ENCODE results near the gene MEGF11. TPM values are rescaled to one million over a fixed set of nuclear protein-coding genes. Genes with fewer than 3 reads are reported as not detected.

MEGF11 gene
- total and polyA plus RNA-seq, 3 experiments from 2014 or later, result not detected

- POLR2A ChIA-PET, result interaction anchor here (0.7 kb wide), 1 partner anchor 18 kb away, joined by 4 read pairs; no protein-coding TSS in a partner anchor
- H3K4me3 Mint-ChIP-seq, result peak overlapping the region in 2 of 7 donors; percentile 41 to 60
Observed at GRCh38 chr15:65856821-65857455, 396.6 kb downstream of the MEGF11 start.

GRCh38 chr15:65851981-65852380, 401.6 kb downstream of the MEGF11 start:
- no peaks in the 10 kb centered on the region for H3K9me3 ChIP-seq (ENCODE audit: low read length)
- ChIA-PET POLR2A (no interaction called here), CTCF (interaction anchor here (1.2 kb wide), 1 partner anchor 15 kb away, joined by 4 read pairs; no protein-coding TSS in a partner anchor)
- peaks cover 0 to 3% (median 0%) of the 10 kb centered on the region in 3 donors for H3K36me3 Mint-ChIP-seq
- peaks cover 0 to 4% of the 10 kb centered on the region in 2 donors for H3K27me3 Mint-ChIP-seq
- no peaks in the 10 kb centered on the region for H3K9me3 Mint-ChIP-seq
- no peaks in the 10 kb centered on the region for H3K36me3 ChIP-seq (ENCODE audit: insufficient read depth, low read length)
- H3K4me3 ChIP-seq (ENCODE audit: low read length), result no peak overlapping the region
- H3K27me3 ChIP-seq (ENCODE audit: insufficient read depth, low read length, poor library complexity, severe bottlenecking), result peaks cover 4% of the 10 kb centered on the region
- H3K4me3 Mint-ChIP-seq, result no peak overlapping the region
- no peak for DNase-seq
- peaks cover 2% of the 10 kb centered on the region for H3K4me1 ChIP-seq (ENCODE audit: insufficient read depth, low read length)
- no peak overlapping the region for H3K27ac ChIP-seq (ENCODE audit: low read depth, low read length)
- H3K27ac Mint-ChIP-seq, result no peak overlapping the region
- peaks cover 3 to 6% (median 3%) of the 10 kb centered on the region in 3 donors for H3K4me1 Mint-ChIP-seq

More at GRCh38 chr15:65856821-65857455, 396.6 kb downstream of the MEGF11 start:
- peaks cover 5% of the 10 kb centered on the region for H3K4me1 ChIP-seq (ENCODE audit: insufficient read depth, low read length)
- H3K27me3 ChIP-seq (ENCODE audit: insufficient read depth, low read length, poor library complexity, severe bottlenecking), result no peaks in the 10 kb centered on the region
- H3K27ac Mint-ChIP-seq, result peak overlapping the region in 3 of 8 donors; percentile 22 to 56 (median 28)
- H3K27me3 Mint-ChIP-seq, result peaks cover 0 to 2% of the 10 kb centered on the region in 2 donors
- no peaks in the 10 kb centered on the region for H3K9me3 Mint-ChIP-seq
- no peak overlapping the region for H3K4me3 ChIP-seq (ENCODE audit: low read length)
- peak; percentile 67 to 88 (median 75) for DNase-seq
- H3K9me3 ChIP-seq (ENCODE audit: low read length), result no peaks in the 10 kb centered on the region
- no peaks in the 10 kb centered on the region for H3K36me3 Mint-ChIP-seq
- H3K36me3 ChIP-seq (ENCODE audit: insufficient read depth, low read length), result no peaks in the 10 kb centered on the region
- CTCF ChIA-PET, result interaction anchor here (0.7 to 7.1 kb wide), 17 partner anchors 9 to 219 kb away, joined by 3 to 40 read pairs (median 4); partner anchors contain the start of gene RAB11A
- no peak overlapping the region for H3K27ac ChIP-seq (ENCODE audit: low read depth, low read length)
- H3K4me1 Mint-ChIP-seq, result peaks cover 12 to 15% (median 13%) of the 10 kb centered on the region in 3 donors

DNA sequence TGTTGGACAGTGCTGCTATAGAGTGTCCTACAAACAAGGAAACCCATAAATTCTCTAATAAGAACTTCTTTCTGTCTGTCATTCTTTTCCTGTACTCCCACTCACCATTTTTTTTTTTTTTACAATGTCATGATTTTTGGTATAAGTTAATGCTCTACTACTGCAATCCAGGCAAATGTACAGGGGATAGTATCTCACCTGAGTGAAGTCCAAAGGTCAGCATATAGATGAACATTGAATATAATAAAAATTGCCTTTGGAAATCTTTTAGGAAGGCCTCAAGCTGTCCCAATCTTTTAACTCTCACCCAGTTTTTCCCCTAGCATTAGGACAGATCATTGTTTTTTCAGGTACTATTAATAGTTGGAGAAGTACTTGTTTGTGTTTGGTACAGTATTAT, 405.6 kb downstream of the MEGF11 start:
- H3K36me3 ChIP-seq (ENCODE audit: insufficient read depth, low read length), result no peaks in the 10 kb centered on the region
- no peak for DNase-seq
- H3K36me3 Mint-ChIP-seq, result peaks cover 0 to 3% (median 0%) of the 10 kb centered on the region in 3 donors
- H3K9me3 Mint-ChIP-seq, result no peaks in the 10 kb centered on the region
- H3K27ac ChIP-seq (ENCODE audit: low read depth, low read length), result no peak overlapping the region
- H3K9me3 ChIP-seq (ENCODE audit: low read length), result no peaks in the 10 kb centered on the region
- POLR2A ChIA-PET, result no interaction called here
- H3K4me1 Mint-ChIP-seq, result no peaks in the 10 kb centered on the region
- H3K27ac Mint-ChIP-seq, result no peak overlapping the region
- peaks cover 0 to 4% of the 10 kb centered on the region in 2 donors for H3K27me3 Mint-ChIP-seq
- H3K4me3 Mint-ChIP-seq, result no peak overlapping the region
- no peaks in the 10 kb centered on the region for H3K4me1 ChIP-seq (ENCODE audit: insufficient read depth, low read length)
- H3K4me3 ChIP-seq (ENCODE audit: low read length), result no peak overlapping the region
- CTCF ChIA-PET, result interaction anchor here (1.1 kb wide), 1 partner anchor 10 kb away, joined by 5 read pairs; no protein-coding TSS in a partner anchor
- peaks cover 4% of the 10 kb centered on the region for H3K27me3 ChIP-seq (ENCODE audit: insufficient read depth, low read length, poor library complexity, severe bottlenecking)

DNA sequence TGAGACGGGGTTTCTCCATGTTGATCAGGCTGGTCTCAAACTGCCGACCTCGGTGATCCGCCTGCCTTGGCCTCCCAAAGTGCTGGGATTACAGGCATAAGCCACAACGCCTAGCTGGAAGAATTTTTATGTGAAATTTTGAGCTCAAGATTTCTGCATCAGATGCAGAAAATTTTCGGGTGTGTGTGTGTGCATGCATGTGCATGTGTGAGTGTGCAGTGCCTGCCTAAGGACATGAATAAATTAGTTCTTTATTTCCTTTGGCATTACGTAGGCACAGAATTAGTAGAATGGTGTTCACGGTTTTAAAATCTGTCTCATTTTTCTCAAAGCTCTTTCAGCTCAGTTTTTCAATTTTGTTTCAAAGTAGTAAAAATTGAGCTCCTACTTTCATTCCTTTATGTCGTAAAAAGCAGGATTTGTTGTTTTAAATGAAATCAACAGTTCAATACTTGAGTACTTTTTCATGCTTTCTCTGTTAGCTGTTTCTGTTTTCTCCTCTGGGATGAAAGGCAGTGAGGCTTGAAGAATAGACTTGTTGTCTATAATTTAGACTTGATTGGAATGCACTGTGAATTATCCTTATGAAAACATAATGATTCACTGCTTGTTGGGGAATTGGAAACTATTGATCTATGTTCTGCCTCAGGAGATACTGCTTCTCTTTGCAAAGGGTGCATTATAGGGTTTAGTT, 407.6 kb downstream of the MEGF11 start:
- Mint-ChIP-seq H3K4me3 (no peak overlapping the region), H3K9me3 (no peaks in the 10 kb centered on the region), H3K27ac (no peak overlapping the region), H3K36me3 (peaks cover 0 to 3% (median 0%) of the 10 kb centered on the region in 3 donors), H3K27me3 (peaks cover 0 to 4% of the 10 kb centered on the region in 2 donors), H3K4me1 (no peaks in the 10 kb centered on the region)
- no peaks in the 10 kb centered on the region for H3K4me1 ChIP-seq (ENCODE audit: insufficient read depth, low read length)
- H3K27me3 ChIP-seq (ENCODE audit: insufficient read depth, low read length, poor library complexity, severe bottlenecking), result peaks cover 4% of the 10 kb centered on the region
- ChIA-PET CTCF (interaction anchor here (1.0 to 1.2 kb wide), 2 partner anchors 11 to 12 kb away, joined by 3 read pairs; no protein-coding TSS in a partner anchor), POLR2A (no interaction called here)
- H3K36me3 ChIP-seq (ENCODE audit: insufficient read depth, low read length), result no peaks in the 10 kb centered on the region
- no peak for DNase-seq
- H3K4me3 ChIP-seq (ENCODE audit: low read length), result no peak overlapping the region
- H3K9me3 ChIP-seq (ENCODE audit: low read length), result no peaks in the 10 kb centered on the region
- H3K27ac ChIP-seq (ENCODE audit: low read depth, low read length), result no peak overlapping the region

Other genes with a start within 250 kb of the MEGF11 start
- gene DIS3L, start 39.8 kb upstream of the MEGF11 start, total RNA-seq, result 10 to 100 TPM; 24.7 to 26.5 TPM
- 42.7 TPM for gene DIS3L, start 39.8 kb upstream of the MEGF11 start, polyA plus RNA-seq
- 10 to 100 TPM; 58.9 to 63.7 TPM for gene TIPIN, start 102.9 kb upstream of the MEGF11 start, total RNA-seq
- gene TIPIN, start 102.9 kb upstream of the MEGF11 start, polyA plus RNA-seq, result 9.1 TPM
- 10 to 100 TPM; 69.2 to 72.2 TPM for gene MAP2K1, start 133.2 kb upstream of the MEGF11 start, total RNA-seq
- gene MAP2K1, start 133.2 kb upstream of the MEGF11 start, polyA plus RNA-seq, result 45.3 TPM
- gene SNAPC5, start 244.0 kb upstream of the MEGF11 start, total RNA-seq, result 10 to 100 TPM; 46.9 to 55.5 TPM
- gene SNAPC5, start 244.0 kb upstream of the MEGF11 start, polyA plus RNA-seq, result 63.6 TPM